ENCODE measurements around the gene SLC35D2.

DNA sequence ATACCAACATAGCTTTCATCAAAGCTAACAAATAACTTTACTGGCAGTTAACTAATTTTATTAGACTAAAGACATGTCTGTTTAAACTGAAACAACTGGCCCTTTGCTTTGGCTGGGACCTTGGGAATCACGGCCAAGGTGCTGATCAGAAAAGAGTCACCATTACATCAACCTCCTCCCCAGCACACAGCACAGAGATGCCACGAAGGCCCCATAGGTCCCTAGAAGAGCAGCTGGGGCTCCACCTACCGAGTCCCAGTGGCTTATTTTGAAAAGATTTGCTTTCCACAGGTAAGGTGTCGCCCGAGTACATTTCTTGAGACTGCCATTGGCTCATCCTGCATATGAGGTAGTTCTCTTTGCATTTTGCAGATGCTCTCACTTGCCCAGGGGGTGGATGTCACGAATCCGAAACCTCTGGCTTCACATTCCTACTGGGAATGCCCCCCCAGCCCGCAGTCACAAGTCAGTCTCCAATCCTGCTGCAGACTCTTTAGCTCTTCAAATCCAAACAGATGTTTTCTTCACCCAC lies 62.7 kb downstream of the SLC35D2 start:
- TF ChIP-seq, protein P1, sequence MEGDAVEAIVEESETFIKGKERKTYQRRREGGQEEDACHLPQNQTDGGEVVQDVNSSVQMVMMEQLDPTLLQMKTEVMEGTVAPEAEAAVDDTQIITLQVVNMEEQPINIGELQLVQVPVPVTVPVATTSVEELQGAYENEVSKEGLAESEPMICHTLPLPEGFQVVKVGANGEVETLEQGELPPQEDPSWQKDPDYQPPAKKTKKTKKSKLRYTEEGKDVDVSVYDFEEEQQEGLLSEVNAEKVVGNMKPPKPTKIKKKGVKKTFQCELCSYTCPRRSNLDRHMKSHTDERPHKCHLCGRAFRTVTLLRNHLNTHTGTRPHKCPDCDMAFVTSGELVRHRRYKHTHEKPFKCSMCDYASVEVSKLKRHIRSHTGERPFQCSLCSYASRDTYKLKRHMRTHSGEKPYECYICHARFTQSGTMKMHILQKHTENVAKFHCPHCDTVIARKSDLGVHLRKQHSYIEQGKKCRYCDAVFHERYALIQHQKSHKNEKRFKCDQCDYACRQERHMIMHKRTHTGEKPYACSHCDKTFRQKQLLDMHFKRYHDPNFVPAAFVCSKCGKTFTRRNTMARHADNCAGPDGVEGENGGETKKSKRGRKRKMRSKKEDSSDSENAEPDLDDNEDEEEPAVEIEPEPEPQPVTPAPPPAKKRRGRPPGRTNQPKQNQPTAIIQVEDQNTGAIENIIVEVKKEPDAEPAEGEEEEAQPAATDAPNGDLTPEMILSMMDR (conservative IDR thresholded peaks at IDR 0.05; ENCODE audit: low read length): no peak; the same call in 1 of the 2 replicates
- no peak for TF ChIP-seq EZH2phosphoT487 (IDR thresholded peaks at IDR 0.05; ENCODE audit: borderline replicate concordance, low read depth, low read length)
